HL-60 (cell line): ENCODE measurements around the gene SMAD6.

Experiments
- DNase-seq, 2 experiments: peaks; one replicate each; pipeline ENCODE4 v3.0.0-alpha.2; 2010 to 2020; ENCODE audit warnings: low read depth in 1 of 2, low spot score in 1 of 2
- H3K27ac ChIP-seq: fragments of 250-450 bp; sonication (Bioruptor Pico); replicated peaks from 2 replicates; pipeline ENCODE4 v1.5.1; 2020; ENCODE audit warnings: mild to moderate bottlenecking, moderate library complexity
- H3K27me3 ChIP-seq: fragments of 250-450 bp; sonication (Bioruptor Pico); 2 replicates; pipeline ENCODE4 v1.5.1; 2021; ENCODE audit warnings: mild to moderate bottlenecking, moderate library complexity; ENCODE audit not compliant: insufficient read depth, poor library complexity, severe bottlenecking
- H3K4me3 ChIP-seq: replicated peaks from 2 replicates; pipeline ENCODE4 v1.5.1; 2011; ENCODE audit warnings: mild to moderate bottlenecking, control low read depth, low read length; ENCODE audit not compliant: insufficient read depth
- GABPA ChIP-seq: IDR thresholded peaks from 2 replicates; pipeline ENCODE4 v1.6.1; 2012; ENCODE audit warnings: low read depth
- POLR2AphosphoS5 ChIP-seq: IDR thresholded peaks from 2 replicates; pipeline ENCODE4 v1.6.1; 2012; ENCODE audit warnings: low read depth
- SPI1 ChIP-seq: IDR thresholded peaks from 2 replicates; pipeline ENCODE4 v1.6.1; 2012; ENCODE audit warnings: low read depth, mild to moderate bottlenecking, borderline replicate concordance
- TF ChIP-seq, protein P1 (sequence below): IDR thresholded peaks from 2 replicates; pipeline ENCODE4 v1.6.1; 2012; ENCODE audit warnings: low read depth; ENCODE audit not compliant: insufficient replicate concordance
- TF ChIP-seq, protein P2 (sequence below): IDR thresholded peaks from one replicate; pipeline ENCODE4 v1.5.1; 2011; ENCODE audit warnings: low read length, control low read depth, inconsistent platforms; ENCODE audit not compliant: insufficient read depth

The SMAD6 gene

DNA sequence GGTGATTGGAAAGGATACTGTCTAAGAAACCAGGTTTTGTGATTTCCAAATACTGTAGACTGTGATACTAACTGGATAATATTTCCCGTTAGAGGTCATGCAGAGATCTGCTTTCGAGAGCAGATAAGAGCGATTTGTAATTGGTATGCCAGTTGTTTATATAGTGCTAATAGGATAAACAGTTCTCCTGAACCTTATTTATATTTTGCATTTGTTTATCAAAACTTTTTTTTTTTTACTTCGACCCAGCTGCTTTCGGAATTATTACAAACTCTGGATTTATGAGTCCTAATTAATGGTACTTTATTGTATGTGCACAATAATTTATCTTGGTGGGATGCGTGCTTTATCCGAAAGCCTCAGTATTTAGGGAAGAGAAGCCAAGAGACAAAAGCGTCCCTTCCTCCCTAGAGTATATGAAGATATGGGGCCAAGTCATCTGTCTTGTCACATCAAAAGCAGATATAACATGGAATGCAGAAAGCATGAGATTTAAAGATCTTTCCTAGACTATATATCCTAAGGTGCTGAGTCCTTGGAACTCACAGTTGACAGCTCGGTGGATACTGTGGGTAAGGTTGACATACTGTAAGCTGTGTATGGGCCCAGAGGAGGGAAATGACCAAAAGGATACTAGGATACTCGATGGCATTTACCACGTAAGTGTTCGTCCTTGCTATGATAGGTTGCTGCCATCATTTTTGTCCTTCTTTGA lies 62.2 kb downstream of the SMAD6 start:
- TF ChIP-seq GABPA (no peak), POLR2AphosphoS5 (no peak), SPI1 (no peak)
- TF ChIP-seq, protein P1, sequence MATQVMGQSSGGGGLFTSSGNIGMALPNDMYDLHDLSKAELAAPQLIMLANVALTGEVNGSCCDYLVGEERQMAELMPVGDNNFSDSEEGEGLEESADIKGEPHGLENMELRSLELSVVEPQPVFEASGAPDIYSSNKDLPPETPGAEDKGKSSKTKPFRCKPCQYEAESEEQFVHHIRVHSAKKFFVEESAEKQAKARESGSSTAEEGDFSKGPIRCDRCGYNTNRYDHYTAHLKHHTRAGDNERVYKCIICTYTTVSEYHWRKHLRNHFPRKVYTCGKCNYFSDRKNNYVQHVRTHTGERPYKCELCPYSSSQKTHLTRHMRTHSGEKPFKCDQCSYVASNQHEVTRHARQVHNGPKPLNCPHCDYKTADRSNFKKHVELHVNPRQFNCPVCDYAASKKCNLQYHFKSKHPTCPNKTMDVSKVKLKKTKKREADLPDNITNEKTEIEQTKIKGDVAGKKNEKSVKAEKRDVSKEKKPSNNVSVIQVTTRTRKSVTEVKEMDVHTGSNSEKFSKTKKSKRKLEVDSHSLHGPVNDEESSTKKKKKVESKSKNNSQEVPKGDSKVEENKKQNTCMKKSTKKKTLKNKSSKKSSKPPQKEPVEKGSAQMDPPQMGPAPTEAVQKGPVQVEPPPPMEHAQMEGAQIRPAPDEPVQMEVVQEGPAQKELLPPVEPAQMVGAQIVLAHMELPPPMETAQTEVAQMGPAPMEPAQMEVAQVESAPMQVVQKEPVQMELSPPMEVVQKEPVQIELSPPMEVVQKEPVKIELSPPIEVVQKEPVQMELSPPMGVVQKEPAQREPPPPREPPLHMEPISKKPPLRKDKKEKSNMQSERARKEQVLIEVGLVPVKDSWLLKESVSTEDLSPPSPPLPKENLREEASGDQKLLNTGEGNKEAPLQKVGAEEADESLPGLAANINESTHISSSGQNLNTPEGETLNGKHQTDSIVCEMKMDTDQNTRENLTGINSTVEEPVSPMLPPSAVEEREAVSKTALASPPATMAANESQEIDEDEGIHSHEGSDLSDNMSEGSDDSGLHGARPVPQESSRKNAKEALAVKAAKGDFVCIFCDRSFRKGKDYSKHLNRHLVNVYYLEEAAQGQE: no peak
- TF ChIP-seq, protein P2, sequence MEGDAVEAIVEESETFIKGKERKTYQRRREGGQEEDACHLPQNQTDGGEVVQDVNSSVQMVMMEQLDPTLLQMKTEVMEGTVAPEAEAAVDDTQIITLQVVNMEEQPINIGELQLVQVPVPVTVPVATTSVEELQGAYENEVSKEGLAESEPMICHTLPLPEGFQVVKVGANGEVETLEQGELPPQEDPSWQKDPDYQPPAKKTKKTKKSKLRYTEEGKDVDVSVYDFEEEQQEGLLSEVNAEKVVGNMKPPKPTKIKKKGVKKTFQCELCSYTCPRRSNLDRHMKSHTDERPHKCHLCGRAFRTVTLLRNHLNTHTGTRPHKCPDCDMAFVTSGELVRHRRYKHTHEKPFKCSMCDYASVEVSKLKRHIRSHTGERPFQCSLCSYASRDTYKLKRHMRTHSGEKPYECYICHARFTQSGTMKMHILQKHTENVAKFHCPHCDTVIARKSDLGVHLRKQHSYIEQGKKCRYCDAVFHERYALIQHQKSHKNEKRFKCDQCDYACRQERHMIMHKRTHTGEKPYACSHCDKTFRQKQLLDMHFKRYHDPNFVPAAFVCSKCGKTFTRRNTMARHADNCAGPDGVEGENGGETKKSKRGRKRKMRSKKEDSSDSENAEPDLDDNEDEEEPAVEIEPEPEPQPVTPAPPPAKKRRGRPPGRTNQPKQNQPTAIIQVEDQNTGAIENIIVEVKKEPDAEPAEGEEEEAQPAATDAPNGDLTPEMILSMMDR: no peak
- Histone ChIP-seq H3K27ac (no peak overlapping the region), H3K27me3 (no peaks in the 10 kb centered on the region), H3K4me3 (no peak overlapping the region)
- no peak for DNase-seq

DNA sequence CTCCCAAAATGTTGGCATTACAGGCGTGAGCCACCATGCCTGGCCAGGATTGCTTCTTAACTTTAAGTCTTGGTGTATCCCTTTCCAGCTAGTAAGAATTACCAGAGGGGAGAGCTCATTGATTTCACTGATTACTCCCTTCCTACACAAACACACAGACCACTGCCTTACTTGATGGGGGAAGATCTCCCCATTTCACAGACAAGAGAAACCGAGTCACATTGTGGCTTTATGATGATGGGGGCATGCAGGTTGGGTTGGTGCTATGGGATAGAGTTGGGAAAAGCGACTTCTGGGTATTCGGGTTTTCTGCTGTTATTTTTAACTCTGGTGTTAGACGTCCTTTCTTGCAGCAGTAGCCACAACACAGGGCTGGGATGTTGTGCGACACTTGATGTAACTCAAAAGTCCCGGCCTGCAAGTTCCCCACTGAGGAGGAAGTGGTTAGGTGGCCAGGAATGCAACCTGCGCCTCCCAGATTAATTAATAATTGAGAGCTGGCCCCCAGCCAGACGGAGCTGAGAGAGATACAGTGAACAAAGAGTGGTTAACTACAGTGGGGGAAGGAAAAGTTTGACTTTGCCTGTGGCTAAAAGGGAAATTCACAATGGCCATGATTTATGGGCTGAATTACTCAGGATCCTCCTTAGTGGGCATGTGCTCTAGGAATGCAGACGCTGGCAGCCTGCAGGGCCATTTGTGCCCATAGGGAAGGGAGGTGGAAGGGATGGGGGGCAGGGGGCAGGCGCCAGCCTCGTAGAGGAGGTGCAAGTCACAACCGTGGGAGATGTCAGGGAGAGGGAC lies 63.6 kb downstream of the SMAD6 start:
- Histone ChIP-seq H3K27me3 (no peaks in the 10 kb centered on the region), H3K4me3 (no peak overlapping the region), H3K27ac (no peak overlapping the region)
- TF ChIP-seq GABPA (no peak), POLR2AphosphoS5 (peak; percentile 27; the same call in 1 of the 2 replicates), SPI1 (peak; percentile 89)
- DNase-seq: peak; percentile 73 to 88

DNA sequence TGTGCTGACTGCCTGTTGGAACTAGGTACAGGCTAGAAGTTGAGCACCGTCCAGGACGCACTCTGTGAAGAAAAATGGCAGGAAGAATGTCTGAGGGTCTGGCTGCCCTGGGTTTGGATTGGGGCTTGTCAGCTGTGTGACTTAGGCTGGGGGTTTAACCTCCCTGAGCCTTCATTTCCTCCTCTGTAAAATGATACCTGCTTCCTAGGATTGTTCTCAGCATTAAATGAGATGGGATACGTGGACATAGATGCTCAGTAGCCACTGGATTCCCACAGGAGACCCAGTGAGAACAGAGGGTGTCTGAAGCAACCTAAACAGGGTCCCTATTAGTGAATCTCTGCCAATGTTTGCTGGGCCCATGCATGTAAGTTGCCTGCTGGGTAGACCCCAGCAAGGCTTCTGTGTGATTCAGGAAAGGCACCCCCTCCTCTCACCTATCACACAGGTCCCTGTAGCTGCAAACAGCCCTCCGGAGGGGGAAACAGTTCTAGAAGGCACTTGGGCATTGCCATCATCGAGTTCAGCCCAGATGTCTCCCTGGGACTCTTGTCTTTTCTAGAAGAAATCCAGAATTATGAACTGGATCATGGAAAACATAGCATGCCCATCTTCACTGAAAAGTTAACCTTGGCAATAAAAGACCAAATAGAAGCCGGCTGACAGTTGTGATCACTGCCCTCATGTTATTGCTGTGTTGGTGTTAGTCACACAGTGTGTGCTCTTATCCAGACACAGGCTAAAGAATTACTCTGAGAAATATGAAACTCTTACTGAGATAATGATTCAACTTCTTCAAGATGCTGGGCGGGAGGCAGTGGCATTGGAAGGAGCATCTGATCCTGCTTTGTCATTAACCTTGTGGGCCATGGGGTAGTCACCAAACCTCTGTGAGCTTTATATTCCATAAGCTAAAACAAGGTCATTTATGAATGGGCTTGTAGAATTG lies 64.5 kb downstream of the SMAD6 start:
- TF ChIP-seq, protein P2: no peak
- TF ChIP-seq GABPA: no peak
- TF ChIP-seq SPI1: no peak
- TF ChIP-seq, protein P1: no peak
- TF ChIP-seq POLR2AphosphoS5: no peak
- no peak for DNase-seq
- Histone ChIP-seq H3K27me3 (no peaks in the 10 kb centered on the region), H3K27ac (no peak overlapping the region), H3K4me3 (no peak overlapping the region)
